GM12872 (cell line): ENCODE results near the gene METTL8.

Experiments used
- CTCF ChIP-seq: IDR thresholded peaks from 3 replicates; pipeline ENCODE4 v1.5.1; 2011; ENCODE audit warnings: low read depth, mild to moderate bottlenecking, low read length, moderate library complexity; ENCODE audit not compliant: insufficient read depth

The METTL8 gene

GRCh38 chr2:171271971-171272436 is 161.8 kb downstream of the METTL8 start:
- TF ChIP-seq CTCF, result no peak

DNA sequence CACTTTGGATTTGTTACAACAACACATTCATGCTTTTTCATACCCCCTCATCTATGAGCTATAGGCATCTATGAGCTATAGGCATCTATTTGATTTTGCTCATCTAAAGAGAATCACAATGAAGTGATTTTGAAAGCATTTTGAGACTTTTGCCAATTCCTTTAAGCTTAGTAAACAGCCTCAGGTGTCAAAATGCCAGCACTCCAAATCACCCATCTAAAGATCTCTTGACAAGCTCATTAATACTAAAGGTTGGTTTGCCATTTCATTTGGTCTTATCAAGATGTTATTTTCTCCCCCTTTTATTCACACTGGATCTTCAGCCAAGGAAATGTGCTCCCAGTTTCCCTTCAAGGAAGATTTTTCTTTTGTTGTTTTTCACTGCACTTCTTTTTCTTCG is 162.4 kb downstream of the METTL8 start:
- no peak for TF ChIP-seq CTCF

GRCh38 chr2:171267855-171268629 is 165.7 kb downstream of the METTL8 start:
- no peak for TF ChIP-seq CTCF
